ENCODE measurements around the gene NHLH2. TPM values are rescaled to one million over a fixed set of nuclear protein-coding genes. Genes with fewer than 3 reads are reported as not detected.

NHLH2 gene
- total RNA-seq, 1 experiment from 2014 or later = not detected

DNA sequence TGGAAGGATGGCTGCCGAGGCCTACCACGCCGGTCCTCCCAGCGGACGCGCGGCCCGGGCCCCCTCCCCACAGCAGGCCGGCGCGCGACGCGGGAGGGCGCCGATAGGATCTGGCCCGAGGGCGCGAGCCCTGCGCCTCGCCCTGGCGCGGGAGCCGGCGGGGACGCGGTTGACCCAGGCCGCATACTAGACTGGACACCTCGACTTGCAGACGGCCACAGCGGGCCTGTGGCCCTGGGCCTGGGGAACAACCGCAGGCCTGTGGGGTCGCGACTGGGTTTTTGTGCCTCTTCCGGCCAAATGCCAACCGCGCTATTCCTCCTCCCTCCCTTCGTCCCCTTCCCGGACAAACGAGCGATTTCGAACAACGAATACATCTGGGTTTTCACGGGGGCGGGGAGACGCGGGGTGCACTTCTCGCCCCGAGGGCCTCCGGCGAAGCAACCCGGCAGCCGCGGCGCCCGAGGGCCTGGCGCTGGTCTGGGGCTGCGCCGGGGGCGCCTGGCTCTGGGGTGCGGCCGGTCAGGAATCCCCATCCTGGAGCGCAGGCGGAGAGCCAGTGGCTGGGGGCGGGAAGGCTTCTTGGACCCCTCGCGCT, 2.4 kb downstream of the NHLH2 start:
- DNase-seq (ENCODE audit: low spot score) = no peak

DNA sequence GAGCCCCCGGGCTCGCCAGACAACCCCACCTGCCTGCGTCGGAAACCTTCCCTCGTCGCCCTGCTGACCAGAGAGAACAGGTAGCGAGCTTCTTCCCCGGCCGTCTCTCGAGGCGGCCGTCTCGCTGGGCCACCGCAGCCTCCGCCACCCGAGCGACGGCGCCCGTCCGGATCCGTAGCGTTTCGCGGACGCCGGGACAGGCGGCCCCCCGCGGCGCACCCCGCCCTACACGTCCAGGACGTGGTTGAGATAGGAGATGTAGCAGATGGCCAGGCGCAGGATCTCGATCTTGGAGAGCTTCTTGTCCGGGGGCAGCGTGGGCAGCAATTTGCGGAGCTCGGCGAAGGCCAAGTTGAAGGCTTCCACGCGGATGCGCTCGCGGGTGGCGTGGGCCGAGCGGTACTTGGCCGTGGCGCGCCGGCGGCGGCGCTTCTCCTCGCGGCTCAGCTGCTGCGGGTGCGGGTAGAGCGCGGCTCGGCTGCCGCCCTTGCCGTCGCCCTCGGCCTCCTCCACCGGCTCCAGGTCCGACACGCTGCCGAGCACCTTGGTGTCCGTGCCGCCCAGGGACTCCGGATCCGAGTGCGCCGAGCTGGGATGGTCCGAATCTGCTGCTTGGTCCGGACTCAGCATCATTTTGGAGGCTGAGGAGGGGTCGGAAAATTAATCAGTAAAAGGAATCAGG, 3.0 kb downstream of the NHLH2 start:
- no peak for DNase-seq (ENCODE audit: low spot score)

DNA sequence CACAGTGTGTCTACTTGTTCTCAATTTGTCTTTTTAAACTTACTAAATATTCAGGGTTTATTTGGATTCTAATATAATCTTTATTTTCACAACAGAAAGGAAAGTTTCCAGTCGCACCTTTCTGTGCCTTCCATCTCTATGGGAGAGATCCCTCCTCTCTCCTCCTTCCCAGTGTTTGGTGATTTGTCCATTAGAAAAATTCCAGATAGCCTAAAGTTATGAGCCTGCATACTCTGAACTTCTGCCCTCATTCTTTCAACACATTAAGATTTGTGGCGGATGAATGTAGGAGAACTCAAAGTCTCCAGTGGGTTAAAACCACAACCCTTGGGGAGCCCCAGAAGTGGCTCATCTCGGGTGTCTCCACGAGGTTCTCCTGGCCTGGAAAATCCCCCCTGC, 3.6 kb downstream of the NHLH2 start:
- DNase-seq (ENCODE audit: low spot score) = no peak

DNA sequence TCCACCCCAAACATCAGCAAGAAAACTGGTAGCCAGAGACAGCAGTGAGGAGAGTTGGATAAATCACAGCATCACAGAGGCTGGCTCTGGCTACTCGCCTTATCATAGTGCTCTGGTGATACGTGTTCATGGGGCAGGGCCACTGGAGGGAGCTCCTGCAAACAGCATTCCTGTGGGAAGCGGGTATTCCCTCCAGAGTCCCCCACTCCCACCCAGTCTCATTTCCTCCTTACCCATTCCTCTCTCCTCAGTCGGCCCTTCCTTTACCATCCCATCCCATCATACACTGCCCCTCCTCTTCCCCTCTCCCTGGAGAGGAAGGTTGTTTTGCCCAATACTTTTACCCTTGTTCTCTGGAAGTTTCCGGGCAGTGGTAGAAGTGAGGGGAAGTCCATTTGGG, 7.1 kb downstream of the NHLH2 start:
- no peak for DNase-seq (ENCODE audit: low spot score)

DNA sequence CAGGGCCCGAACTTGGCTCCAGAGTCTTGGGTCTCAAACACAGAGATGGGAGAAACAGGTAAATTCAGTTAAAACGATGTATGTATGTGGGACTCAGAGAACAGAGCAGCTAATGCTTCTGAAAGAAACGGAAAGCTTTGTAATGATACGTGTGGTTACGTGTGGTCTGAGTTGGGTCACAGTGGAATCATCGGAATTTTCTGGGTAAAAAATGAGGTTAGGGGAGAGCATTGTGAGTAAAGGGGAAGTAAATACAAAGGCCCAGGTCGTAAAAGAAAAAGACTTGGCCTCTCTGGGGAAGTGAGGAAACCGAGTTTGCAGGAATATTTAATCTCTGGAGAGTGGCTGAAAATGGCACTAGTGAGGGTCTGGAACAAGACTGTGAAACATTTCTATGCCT, 8.3 kb downstream of the NHLH2 start:
- DNase-seq (ENCODE audit: low spot score) = no peak

DNA sequence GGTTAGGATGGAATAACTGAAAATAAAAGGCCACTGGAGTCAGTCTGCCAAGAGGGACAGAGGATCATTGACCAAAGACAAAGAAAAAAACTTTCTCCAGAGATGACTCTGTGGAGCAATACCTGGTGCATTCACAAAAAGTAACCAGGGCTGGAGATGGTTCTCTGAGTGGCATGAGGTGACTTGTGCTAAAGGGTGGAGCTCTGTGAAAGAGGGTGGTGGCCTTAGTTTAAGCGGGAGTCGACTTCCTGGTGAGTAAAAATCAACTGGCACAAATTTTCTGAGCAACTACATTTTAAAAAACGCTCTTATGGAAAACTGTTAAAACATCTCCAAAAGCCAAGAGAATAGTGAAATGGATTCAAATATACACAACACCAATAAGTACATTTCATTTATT, 10.0 kb downstream of the NHLH2 start:
- no peak for DNase-seq (ENCODE audit: low spot score)

DNA sequence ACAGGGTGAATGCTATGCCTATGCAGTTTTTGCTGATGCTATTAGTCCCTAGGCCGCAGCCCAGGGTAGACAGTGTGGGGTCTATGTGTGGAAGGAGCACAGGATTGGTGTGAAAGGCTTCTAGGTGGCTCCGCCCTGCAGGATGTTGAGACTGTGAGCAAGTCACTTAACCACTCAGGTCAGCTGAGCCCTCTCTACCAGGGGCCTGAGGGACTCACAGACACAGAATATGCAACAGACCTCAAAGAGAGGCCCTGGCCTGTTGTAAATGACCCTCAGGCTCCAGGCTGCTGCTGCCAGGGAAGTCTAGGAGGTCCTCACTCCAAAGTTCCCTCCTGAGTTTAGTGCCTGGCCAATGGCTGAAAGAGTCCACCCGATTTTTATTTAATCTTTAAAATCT, 11.0 kb downstream of the NHLH2 start:
- DNase-seq (ENCODE audit: low spot score) = no peak

DNA sequence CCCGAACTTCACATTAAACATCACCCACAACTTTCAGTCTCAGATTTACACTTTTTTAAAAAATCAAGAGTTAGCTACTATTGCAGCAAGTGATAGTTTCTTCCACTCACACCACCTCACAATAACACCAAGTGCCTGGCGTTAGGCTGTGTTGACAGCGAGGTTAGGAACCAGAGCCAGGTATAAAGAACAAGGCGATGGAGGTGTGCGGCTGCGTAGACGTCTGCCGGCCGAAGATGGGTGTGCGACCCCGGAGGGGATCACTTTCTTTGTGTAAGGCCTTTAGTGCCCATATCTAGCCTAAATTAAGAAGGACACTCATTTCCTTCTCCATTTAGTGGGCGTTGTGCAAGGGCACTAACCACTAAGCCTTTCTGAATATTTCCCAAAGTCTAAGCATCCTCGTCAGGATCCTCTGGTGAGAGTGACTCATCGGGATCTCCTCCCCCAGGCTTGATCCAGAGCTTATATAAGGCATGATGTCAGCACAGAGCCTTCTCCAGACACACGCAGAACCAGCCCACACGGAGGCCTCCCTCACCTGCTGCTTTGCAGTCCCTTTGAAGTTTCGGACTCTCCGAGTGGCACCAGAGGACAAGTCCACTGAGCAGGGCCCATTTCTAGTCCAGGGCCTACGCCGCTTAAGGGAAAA, 11.8 kb downstream of the NHLH2 start:
- DNase-seq (ENCODE audit: low spot score) = peak; percentile 13

DNA sequence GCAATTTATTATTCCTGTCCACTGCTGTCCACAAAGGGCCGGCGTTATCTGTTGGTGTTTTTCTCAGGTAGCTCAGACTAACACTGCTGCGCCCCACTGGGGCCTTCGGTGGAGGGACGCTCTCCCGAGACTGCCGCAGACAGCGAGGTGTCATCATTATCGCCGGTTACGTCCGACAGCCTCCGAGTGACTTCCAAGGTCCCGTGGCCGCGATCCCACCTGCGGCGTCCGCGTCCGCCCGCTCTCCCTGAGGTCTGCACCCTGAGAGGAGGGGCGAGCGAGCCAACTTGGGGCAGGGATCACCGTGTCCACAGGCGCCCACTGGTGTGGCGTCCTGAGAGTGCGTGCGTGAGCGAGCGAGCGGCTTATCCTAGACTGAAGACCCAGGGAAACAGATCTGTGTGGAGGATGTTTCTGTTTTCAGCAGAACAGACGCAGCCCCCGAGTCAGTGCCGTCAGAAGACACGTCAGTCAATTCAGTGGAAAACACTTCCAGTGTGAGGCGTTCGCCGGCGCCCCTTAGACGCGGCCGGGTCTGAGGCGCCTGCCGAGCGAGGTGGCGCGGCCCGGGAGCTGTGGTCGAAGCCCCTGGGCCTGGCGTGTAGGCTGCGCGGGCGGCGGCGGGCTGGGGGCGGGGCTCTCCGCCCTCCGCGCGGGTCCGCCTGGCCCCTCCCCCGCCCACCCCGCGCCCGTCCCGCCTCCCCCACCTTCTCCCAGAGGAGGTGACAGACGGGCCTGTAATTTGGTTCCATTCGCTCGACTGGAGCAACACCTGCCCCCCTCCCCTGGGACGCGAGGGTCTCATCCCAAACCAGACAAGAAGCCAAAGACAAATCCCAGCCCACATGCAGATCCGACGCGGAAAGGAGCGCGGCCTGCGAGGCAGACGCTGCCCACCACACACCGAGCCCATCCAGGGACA, 12.6 kb downstream of the NHLH2 start:
- no peak for DNase-seq (ENCODE audit: low spot score)

DNA sequence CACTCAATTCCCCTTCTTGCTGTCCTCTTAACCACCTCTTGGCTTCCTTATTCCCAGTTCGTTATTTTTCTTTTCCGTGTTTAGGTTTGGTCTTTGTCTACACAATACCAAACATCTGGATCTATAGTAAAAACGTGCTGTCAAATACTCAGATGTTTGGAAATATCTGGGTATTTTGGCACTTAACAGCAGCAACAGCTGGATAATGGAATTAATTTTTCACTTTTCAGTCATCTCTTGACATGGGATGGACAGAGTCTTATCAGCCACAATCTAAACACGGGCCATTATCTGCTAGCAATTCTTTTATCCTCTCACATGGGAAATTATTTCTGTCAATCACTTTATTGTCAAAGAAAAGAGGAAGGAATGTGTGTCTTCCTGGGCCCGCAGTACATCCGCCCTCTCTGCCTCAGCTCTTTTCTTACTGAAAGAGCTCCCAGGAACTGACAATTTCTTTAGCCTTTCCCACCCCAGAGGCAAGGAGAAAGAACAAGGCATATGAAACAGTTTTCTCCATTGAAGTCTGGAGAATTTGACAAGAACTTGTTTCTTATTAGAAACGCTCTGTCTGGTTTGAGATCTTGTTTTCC, 13.4 kb downstream of the NHLH2 start:
- DNase-seq (ENCODE audit: low spot score) = no peak

DNA sequence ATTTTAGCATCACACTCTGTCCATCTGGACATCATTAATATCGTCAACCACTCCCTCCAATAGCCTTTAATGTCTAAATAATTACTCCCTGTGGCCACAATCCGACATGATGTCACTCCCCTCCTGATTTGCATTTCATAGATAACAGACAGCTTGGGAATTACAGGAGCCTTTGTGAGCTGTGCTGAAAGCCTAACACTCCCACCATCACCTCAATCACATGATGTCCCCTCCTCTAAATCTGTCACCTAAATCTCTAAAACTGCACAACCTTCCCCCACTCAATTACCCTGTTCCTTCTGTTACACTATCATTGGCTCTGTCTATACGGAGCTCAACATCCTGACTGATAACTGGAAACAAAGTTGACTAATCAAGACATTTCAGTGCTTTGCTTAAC, 14.3 kb downstream of the NHLH2 start:
- no peak for DNase-seq (ENCODE audit: low spot score)

DNA sequence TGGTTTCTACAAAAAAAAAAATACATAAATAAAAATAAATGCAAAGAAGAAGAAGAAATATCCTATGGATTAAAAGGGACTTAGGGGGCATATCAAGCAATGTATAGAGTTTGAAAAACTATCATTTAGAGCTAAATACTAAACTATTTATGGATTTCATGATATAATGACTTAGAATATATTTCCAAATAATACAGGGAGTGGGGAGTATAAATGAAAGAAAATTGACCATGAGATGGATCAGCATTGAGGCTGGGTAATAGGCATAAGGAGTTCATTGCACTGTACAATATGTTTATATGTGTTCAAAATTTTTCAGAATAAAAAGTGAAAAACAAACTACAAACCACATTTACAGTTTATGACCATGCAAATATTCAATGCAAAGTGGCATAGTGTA, 18.8 kb downstream of the NHLH2 start:
- no peak for DNase-seq (ENCODE audit: low spot score)

DNA sequence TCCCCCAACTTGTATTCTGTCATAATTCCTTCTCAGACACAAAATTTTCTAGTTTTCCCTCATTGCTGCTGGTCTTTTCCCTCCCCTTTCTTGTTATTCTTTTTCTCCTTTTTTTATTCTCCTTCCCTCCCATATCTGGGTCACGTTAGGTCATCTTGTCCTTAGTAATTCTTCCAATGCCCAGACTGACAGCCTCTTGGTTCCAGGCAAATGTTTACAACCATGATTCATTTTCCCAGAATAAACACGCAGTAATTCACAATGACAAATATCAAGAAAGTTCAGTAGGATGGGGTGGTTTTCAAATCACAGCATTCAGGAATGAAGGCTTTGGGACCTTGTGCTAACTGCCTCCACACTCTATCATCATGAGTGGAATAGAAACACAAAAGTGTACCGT, 25.2 kb downstream of the NHLH2 start:
- DNase-seq (ENCODE audit: low spot score) = no peak

DNA sequence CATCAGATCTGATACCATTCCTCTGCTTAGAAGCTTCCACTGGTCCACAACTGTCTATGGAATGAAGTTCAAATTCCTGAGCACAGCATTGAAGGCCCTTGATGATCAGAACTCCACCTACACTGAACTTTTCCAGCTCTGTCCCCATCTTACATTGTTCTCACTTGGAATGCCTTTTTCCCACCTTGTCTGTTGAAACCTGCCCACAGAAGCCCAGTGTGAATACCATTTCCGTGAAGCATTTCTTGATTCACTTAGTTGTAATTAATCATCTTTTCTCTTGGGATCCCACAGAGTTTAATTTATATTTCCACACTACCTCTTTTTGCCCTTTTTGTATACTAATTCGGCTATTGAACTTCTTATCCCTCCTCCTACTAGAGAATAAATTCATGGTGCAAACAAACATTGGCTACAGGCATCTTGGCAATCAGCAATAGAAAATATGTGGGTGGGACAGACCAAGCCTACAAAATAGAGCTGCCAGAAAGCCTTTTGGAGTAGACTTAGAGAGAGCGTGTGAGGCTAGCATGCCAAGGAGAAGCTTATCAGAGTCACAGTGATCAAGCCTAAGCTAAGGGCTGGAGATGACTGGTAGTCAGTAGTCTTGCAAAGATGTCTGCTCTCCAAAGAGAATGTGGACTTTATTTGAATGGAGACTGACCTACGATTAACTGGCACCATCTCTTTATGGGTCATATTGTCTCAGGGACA, 26.1 kb downstream of the NHLH2 start:
- DNase-seq (ENCODE audit: low spot score) = peak; percentile 21

DNA sequence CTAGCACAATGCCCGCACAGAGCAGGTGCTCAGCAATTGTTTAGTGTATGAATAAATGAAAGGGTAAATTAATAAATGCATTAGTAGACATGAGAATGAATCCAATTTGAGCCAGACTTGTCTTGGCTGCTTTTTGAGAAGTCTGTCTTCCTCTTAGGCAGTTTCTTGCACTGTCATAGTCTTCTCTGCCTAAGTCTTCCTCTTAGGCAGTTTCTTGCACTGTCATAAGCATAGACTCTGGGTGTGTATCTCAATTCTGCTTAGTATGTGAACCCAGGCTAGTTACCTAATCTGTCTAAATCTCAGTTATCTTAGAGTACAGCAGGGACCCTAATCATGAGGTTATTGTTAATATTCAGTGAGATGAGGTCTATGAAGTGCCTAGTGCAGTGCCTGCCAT, 27.2 kb downstream of the NHLH2 start:
- DNase-seq (ENCODE audit: low spot score) = no peak

DNA sequence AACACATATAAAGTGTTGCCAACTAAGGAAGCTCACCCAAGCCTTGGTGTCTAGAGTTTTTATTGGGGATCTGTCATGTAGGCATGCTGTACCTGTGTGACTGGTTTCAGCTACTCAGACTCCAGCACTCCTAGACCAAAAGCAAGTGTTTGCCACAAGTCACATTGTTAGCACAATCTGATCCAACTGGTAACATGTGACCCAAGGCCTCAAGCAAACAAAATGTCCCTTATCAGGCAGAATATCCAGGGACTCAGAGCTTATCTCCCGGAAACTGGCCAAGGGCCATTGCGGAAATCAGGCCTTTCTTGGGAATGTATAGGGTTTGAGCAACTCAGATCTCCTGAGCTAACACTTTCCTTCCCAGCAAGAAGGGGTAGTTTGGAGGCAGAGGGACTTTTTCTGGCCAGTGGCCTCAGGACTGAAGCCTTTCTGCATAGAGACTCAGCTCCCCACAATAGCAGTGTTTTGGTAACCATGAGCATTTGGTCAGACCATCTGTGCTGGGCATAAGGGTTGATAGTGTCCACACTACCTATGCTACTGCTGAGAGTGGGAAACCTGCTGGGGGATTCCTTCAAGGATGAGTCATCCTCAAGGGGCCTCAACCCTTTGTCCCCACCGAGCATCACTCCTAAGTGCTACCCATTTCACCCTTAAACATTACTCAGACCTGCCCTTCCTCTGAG, 29.6 kb downstream of the NHLH2 start:
- peak; percentile 45 for DNase-seq (ENCODE audit: low spot score)

DNA sequence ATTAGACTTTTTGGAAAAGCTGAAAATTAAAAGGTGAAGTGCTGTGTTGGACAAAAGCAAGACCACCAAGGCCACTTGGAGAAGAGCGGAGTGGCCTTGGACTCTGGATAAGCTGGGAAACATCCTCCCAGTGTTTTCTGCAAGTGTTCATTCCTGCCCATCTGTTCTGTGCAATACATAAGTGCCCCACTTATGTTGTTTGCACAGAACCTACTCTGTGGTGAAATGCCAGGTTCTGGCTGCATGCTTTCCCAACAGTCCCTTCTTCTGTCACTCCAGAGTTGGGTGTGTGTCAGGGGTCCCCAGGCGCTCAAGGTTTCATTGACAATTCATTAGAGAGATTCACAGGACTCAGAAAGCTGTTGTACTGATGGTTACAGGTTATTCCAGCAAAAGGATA, 30.3 kb downstream of the NHLH2 start:
- no peak for DNase-seq (ENCODE audit: low spot score)

DNA sequence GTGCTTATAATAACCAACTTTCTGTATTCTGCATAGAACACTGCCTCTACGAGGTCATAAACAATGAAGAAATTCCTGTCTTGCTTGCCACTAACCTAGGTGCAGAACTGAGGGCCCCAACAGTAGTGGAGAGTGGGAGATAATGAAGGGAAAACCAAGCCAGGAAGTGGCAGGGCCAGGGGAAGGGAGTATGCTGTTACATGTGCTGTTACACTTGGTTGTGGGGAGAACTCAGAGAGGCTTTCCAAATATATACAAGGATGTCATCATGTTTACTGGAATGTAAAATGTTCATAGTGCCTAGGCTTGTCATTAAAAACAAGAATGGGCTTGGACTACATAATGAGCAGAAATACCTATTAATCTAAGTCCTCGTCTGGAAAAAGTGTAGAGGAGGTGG, 31.1 kb downstream of the NHLH2 start:
- DNase-seq (ENCODE audit: low spot score) = no peak

DNA sequence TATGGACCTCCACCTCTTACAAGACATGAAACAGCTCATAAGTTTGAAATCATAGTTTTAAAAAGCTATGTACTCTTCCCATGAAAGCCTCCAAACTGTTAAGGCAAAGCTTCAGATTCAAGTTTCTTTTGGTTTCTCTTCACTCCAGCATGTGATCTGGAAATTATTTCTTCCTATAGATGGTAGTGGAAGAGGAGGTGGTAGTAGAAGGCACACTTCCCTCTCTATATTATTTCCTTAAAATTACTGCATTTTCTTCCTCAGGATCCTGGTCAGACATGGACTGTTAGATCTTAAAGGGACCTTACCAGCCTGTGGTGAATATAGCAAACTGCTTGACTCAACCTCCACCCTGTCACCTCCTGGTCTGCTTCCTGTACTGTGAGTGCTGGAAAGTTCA, 31.9 kb downstream of the NHLH2 start:
- DNase-seq (ENCODE audit: low spot score) = no peak

DNA sequence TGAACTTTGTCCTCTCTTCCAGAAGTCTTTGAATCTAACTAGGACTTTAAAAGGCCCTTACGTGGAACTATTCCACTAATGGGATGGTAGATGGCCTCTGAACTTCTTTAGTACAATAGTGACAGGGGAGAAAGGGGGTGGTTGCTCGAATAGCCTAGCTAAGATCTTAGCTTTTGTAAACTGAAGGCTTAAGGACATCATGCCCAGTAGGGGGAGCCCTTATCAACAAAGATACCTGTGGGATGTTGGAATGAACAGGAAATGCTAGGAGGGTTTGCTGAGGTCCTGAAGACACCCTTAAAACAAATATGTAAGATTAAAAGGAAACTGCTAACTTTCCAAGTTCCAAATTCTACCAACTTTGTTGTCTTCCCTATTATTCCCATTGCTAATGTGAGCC, 33.2 kb downstream of the NHLH2 start:
- peak; percentile 83 for DNase-seq (ENCODE audit: low spot score)

DNA sequence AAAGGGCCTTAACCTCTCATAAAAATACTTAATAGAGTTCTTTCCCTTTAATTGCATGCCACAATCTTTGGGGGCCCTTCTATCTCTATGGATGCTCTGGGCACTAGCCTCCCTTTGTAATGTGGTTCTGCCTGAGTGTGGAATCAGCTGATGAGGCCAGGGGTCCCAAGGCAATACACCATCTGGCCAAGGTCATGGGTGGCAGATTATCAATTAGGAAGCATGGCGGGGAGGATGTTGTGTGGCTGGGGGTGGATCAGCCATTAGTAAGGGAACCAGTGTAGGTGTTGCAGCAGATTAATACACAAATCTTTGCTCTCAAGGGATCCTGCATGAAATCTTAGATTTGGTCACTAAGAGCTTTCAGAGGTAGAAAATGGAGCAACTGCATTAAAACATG, 35.3 kb downstream of the NHLH2 start:
- no peak for DNase-seq (ENCODE audit: low spot score)

All from HT-29 (cell line).